GM19397 (cell line): ENCODE measurements around the gene SLC11A1.

ENCODE experiments used
- ATAC-seq: cut with Tn5 transposase; IDR thresholded peaks from one replicate; pipeline ENCODE4 v1.9.1; 2021; ENCODE audit warnings: mild to moderate bottlenecking, moderate library complexity; ENCODE audit not compliant: unreplicated experiment

SLC11A1 gene

GRCh38 chr2:218381916-218382366 lies at the start of gene SLC11A1:
Gene SLC11A1, plus strand, starts transcription at chr2:218382273. Its CDS starts 96 bp downstream, at chr2:218382369.
- no peak for ATAC-seq

- no peak for ATAC-seq
These were observed 49.8 kb upstream of the SLC11A1 start for GRCh38 chr2:218332288-218332687.

GRCh38 chr2:218332920-218333645 lies 49.0 kb upstream of the SLC11A1 start:
- ATAC-seq: no peak

DNA sequence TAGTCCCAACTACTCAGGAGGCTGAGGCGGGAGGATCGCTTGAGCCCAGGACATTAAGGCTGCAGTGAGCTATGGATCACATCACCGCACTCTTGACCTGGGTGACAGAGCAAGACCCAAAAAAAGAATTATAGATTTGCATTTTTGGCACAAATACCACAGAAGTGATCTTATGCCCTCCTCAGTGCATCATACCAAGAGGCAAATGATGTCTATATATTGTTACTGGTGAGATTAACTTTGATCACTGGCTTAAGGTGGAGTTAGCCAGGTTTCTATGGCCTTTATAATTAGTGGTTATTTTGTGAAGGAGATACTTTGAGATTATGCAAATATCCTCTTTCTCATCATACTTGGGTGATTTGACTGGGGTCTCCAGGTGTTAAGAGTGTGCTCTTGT lies 47.5 kb upstream of the SLC11A1 start:
- ATAC-seq: no peak

GRCh38 chr2:218340656-218341055 lies 41.4 kb upstream of the SLC11A1 start:
- ATAC-seq: no peak

DNA sequence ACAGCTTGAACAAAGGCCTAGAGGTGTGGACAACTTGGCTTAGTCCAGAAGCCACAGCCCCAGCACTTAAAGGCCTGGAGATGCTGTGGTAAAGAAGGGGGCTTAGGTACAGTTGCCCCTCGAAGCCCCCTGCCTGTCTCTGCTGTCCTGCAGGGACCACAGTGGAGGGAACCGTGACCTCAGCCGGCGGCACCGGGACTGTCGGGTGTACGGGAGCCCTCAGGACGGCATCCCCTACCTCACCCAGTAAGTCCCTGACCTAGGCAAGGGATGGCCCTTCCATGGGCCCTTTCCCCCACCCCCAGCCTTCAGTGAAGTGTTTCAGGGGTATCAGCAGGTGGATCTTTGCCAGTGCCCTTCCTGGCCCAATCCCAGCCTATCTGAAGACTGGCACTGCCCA lies 40.7 kb upstream of the SLC11A1 start:
- no peak for ATAC-seq

DNA sequence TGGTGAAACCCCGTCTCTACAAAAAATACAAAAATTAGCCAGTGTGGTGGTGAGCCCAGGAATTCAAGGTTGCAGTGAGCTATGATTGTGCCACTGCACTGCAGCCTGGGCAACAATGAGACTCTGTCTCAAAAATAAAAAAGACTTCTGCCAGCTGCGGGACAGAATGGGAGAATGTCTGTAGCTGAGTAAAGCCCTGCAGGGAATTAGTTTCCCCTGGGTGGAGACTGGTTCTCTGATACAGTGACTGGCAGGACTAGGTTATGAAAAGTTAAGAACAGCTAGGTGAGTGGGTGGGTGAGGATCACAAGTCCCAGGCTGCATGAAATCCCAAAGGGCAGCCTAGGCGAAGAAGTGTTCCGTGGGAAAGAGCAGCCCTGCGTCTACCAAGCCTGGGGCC lies 39.2 kb upstream of the SLC11A1 start:
- no peak for ATAC-seq

GRCh38 chr2:218343591-218343990 lies 38.5 kb upstream of the SLC11A1 start:
- ATAC-seq: no peak

GRCh38 chr2:218344090-218344754 lies 37.9 kb upstream of the SLC11A1 start:
- no peak for ATAC-seq

GRCh38 chr2:218344755-218345417 lies 37.2 kb upstream of the SLC11A1 start:
- no peak for ATAC-seq

- no peak for ATAC-seq
These were observed 36.4 kb upstream of the SLC11A1 start for GRCh38 chr2:218345491-218346236.

DNA sequence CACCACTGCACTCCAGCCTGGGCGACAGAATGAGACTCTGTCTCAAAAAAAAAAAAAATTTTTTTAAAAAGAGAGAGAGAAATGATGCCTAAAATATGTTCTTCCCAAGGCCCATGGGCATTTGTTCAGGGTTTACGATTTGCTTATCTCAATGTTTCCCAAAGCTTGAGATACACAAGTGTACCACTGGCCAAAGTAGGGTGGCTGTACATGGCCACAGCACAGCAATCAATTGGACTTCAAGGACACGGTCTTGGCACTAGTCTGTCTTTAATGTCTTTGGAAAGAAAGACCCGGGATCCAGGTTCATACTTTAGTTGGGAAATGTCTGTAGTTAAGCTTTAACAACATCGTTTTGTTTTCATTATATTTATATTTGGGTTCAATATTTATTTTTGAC lies 34.9 kb upstream of the SLC11A1 start:
- ATAC-seq: no peak

DNA sequence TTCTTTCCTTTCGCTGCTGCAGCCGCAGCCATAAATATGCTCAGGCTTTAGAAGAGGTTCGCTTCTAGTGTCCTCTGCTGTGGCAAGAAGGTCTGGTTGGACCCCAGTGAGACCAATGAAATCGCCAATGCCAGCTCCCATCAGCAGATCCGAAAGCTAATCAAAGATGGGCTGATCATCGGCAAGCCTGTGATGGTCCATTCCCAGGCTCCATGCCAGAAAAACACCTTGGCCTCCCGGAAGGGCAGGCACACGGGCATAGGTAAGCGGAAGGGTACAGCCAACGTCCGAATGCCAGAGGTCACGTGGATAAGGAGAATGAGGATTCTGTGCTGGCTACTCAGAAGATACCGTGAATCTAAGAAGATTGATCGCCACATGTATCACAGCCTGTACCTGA lies 28.0 kb upstream of the SLC11A1 start:
- no peak for ATAC-seq

DNA sequence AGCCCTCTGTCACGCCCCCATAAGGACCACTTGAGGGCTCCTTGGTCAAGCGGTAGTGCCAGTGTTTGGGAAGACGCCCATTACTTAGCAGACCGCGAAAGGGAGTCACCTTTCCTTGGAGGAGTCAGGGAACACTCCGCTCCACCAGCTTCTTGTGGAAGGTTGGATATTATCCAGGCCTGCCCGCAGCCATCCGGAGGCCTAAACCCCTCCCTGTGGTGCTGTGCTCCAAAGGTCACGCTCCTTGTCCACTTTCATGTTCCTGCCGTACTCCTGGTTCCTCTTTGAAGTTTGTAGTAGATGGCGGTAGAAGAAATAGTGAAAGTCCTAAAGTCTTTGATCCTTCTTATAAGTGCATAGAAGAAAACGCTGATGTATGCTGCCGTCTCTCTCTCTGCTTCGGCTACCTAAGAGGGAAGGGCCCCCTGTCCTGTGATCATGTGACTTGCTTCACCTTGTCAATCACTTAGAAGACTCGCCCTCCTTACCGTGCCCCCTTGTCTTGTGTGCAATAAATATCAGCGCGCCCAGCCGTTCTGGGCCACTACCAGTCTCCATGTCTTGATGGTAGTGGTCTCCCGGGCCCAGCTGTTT lies 27.1 kb upstream of the SLC11A1 start:
- ATAC-seq: no peak

GRCh38 chr2:218357236-218358177 lies 24.6 kb upstream of the SLC11A1 start:
- no peak for ATAC-seq

- ATAC-seq: no peak
These were observed 21.6 kb upstream of the SLC11A1 start for GRCh38 chr2:218360453-218360852.

DNA sequence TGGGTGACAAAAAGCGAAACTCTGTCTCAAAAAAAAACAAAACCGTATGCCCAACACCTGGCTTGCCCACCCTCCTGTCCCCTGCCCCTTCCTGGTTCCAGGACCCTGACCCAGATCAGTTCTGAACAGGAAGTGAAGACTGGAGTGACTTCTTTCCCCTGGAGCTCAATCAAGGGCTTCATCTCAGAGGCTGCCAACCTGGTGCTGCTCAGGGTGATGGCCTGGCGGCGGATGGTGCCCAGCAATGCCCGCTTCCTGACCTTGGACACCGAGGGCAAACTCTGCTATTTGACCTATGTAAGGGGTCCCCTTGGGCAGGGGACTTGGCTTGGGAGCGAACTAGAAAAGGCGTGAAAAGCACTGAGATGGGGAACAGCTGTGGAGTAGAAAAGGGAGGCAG lies 19.5 kb upstream of the SLC11A1 start:
- no peak for ATAC-seq

DNA sequence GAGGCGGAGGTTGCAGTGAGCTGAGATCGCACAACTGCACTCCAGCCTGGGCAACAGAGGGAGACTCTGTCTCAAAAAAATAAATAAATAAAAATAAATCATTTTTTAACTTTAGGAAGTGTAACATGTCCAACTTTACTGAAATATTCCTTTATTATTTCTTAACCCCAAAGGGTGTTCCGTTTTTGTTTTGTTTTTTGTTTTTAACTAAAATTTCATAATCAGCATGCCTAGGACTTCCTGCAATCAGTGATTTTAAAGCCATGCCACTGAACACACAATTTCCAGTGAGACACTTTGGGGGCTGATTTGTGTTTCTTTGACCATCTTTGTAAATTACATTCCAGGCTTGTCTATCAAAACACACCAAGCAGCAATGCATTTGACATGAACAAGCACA lies 18.3 kb upstream of the SLC11A1 start:
- no peak for ATAC-seq

GRCh38 chr2:218364196-218364595 lies 17.9 kb upstream of the SLC11A1 start:
- ATAC-seq: no peak
